Measurements from ENCODE around the gene TIMP3. TPM values are rescaled to one million over a fixed set of nuclear protein-coding genes. Genes with fewer than 3 reads are reported as not detected.

TIMP3 gene
- total and polyA plus RNA-seq, 2 of the 4 experiments (the other 2 are of a cell fraction) = 98.8 to 179 TPM

DNA sequence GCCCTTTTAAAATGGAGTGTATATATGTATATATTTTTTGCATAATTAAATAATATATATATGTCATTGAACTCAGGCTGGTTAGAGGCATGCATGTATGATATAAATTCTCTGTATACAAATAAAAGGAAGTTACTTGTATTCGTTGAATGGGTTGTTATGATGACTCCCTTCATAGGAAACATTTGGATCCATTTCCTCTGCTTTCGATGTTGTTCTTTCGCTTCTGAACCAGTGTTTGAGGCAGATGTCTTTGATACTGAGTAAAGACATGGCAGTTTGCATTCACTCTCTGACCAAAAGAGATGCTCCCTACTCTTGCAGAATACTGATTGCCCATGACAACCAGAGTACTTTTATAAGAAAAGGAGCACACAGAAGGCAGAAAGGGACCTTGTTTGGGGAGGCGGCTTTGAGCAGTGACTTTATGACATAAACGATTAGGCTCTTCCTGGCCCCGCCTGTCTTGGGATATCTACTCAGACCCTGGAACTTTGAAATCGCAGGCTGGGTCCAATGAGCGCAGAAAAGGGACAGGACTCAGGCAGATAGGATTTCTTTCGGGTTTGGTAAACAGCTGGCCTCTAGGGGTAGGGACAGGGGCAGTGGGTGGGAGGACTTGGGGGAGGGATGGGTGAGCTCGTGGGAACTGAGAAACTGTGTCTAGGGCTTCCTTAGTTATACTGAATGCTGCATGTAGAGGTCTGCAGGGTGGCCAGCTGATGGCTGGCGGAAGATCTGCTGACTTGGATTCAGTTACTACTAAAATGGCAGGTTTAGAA, 23.2 kb downstream of the TIMP3 start:
- Histone ChIP-seq H4K20me1 (ENCODE audit: insufficient read depth, low read length) (peaks cover 94% of the 10 kb centered on the region), H3K18ac (ENCODE audit: low read depth, low read length) (no peak overlapping the region), H2BK120ac (ENCODE audit: low read depth, low read length) (no peak overlapping the region), H3K36me3 (ENCODE audit: control insufficient read depth, insufficient read depth, low read length) (peaks cover 53% of the 10 kb centered on the region), H3K23ac (ENCODE audit: low read depth, low read length) (no peak overlapping the region), H3K4me2 (ENCODE audit: low read depth, low read length) (no peak overlapping the region), H2BK5ac (ENCODE audit: low read depth, low read length, poor library complexity, severe bottlenecking) (no peak overlapping the region), H3K4me1 (ENCODE audit: control insufficient read depth, insufficient read depth, low read length) (no peaks in the 10 kb centered on the region; the same call in 1 of the 2 replicates), H3K4me3 (ENCODE audit: insufficient read depth, low read depth, low read length) (no peak overlapping the region), H3K56ac (ENCODE audit: extremely low read depth, insufficient read depth, low read length) (no peak overlapping the region), H2AK5ac (ENCODE audit: low read depth, low read length) (no peak overlapping the region), H3K9me3 (ENCODE audit: control insufficient read depth, insufficient read depth, low read length) (no peaks in the 10 kb centered on the region), H3K4ac (ENCODE audit: low read depth, low read length) (no peak overlapping the region), H4K91ac (ENCODE audit: insufficient read depth, low read depth, low read length) (no peak overlapping the region), H3K9me1 (ENCODE audit: insufficient read depth, low read length) (peaks cover 32% of the 10 kb centered on the region), H3K79me1 (ENCODE audit: low read depth in 1 of 2, low read length in 2 of 2) (peaks cover 30 to 81% of the 10 kb centered on the region in 2 experiments), H3K14ac (replicated peaks; ENCODE audit: low read depth, low read length) (no peak overlapping the region), H4K8ac (ENCODE audit: low read depth in 2 of 2, low read length in 2 of 2) (no peak overlapping the region), H2AK9ac (replicated peaks; ENCODE audit: low read depth, low read length, poor library complexity) (no peak overlapping the region), H2BK15ac (ENCODE audit: low read depth, low read length) (no peak overlapping the region), H4K5ac (ENCODE audit: low read depth, low read length) (no peak overlapping the region), H3K27me3 (ENCODE audit: control insufficient read depth, insufficient read depth, low read length) (no peaks in the 10 kb centered on the region), H2BK20ac (ENCODE audit: low read depth, low read length) (no peak overlapping the region), H3K9ac (ENCODE audit: low read depth, low read length) (no peak overlapping the region), H3K27ac (ENCODE audit: insufficient read depth, low read length) (no peak overlapping the region), H2AFZ (replicated peaks; ENCODE audit: low read length, poor library complexity) (no peak overlapping the region)
- ChIA-PET CTCF (interaction anchor here (1.2 to 1.3 kb wide), 2 partner anchors 11 to 27 kb away, joined by 3 to 5 read pairs; no protein-coding TSS in a partner anchor), POLR2A (ENCODE audit: unreplicated experiment) (no interaction called here)
- no peak for DNase-seq
- BruUV-seq (replicated peaks) = no TSS peak
- TF ChIP-seq, protein P1, sequence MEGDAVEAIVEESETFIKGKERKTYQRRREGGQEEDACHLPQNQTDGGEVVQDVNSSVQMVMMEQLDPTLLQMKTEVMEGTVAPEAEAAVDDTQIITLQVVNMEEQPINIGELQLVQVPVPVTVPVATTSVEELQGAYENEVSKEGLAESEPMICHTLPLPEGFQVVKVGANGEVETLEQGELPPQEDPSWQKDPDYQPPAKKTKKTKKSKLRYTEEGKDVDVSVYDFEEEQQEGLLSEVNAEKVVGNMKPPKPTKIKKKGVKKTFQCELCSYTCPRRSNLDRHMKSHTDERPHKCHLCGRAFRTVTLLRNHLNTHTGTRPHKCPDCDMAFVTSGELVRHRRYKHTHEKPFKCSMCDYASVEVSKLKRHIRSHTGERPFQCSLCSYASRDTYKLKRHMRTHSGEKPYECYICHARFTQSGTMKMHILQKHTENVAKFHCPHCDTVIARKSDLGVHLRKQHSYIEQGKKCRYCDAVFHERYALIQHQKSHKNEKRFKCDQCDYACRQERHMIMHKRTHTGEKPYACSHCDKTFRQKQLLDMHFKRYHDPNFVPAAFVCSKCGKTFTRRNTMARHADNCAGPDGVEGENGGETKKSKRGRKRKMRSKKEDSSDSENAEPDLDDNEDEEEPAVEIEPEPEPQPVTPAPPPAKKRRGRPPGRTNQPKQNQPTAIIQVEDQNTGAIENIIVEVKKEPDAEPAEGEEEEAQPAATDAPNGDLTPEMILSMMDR (conservative IDR thresholded peaks at IDR 0.05; ENCODE audit: low read depth, low read length) = no peak
- TF ChIP-seq SMC3 (IDR thresholded peaks at IDR 0.05; ENCODE audit: low read depth, low read length) (no peak), RFX5 (IDR thresholded peaks at IDR 0.05; ENCODE audit: low read depth, low read length) (no peak), POLR2A (IDR thresholded peaks at IDR 0.05; ENCODE audit: low read depth, low read length) (no peak), BHLHE40 (IDR thresholded peaks at IDR 0.05; ENCODE audit: low read depth, low read length) (no peak), MAFK (IDR thresholded peaks at IDR 0.05; ENCODE audit: low read depth, low read length) (no peak), CEBPB (IDR thresholded peaks at IDR 0.05; ENCODE audit: low read depth, low read length) (no peak), MXI1 (IDR thresholded peaks at IDR 0.05; ENCODE audit: borderline replicate concordance, low read depth, low read length) (no peak)
- TF ChIP-seq, protein P2, sequence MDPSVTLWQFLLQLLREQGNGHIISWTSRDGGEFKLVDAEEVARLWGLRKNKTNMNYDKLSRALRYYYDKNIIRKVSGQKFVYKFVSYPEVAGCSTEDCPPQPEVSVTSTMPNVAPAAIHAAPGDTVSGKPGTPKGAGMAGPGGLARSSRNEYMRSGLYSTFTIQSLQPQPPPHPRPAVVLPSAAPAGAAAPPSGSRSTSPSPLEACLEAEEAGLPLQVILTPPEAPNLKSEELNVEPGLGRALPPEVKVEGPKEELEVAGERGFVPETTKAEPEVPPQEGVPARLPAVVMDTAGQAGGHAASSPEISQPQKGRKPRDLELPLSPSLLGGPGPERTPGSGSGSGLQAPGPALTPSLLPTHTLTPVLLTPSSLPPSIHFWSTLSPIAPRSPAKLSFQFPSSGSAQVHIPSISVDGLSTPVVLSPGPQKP (IDR thresholded peaks at IDR 0.05; ENCODE audit: borderline replicate concordance, low read depth, low read length) = no peak
- TF ChIP-seq, protein P3, sequence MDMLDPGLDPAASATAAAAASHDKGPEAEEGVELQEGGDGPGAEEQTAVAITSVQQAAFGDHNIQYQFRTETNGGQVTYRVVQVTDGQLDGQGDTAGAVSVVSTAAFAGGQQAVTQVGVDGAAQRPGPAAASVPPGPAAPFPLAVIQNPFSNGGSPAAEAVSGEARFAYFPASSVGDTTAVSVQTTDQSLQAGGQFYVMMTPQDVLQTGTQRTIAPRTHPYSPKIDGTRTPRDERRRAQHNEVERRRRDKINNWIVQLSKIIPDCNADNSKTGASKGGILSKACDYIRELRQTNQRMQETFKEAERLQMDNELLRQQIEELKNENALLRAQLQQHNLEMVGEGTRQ (IDR thresholded peaks at IDR 0.05; ENCODE audit: low read depth, low read length) = no peak
- ATAC-seq (ENCODE audit: low read depth) = no peak
- dilution Hi-C loops (cut with HindIII; ENCODE audit: low sequenced_read_pairs, unreplicated experiment) = no loop called here
- 91% methylated on average over 5 of the region's 11 CpGs; no CpG with 5 or more reads in 1 of the 2 experiments for WGBS, 2 experiments (ENCODE audit: extremely low coverage in 2 of 2, insufficient read length in 1 of 2)
- in situ Hi-C loops (cut with MboI; ENCODE audit: low sequenced_read_pairs) = loop anchor here (10.0 to 25.0 kb wide), 2 partner anchors 430 to 862 kb away; no protein-coding TSS in a partner anchor
- intact Hi-C loops (cut with micrococcal nuclease) = loop anchor here (10.0 kb wide), 1 partner anchor 60 kb away; no protein-coding TSS in a partner anchor

All from IMR-90 (cell line).